Ecto neural progenitor cell (in vitro differentiated cells): Measurements from ENCODE around the gene NPHP4.

Source experiments
- DNase-seq: peaks from one replicate; pipeline ENCODE4 v3.0.0-alpha.2; 2018; ENCODE audit warnings: low spot score

Gene NPHP4

GRCh38 chr1:5891736-5892135 lies 100.5 kb downstream of the NPHP4 start:
- DNase-seq: no peak

GRCh38 chr1:5891137-5891536 lies 101.1 kb downstream of the NPHP4 start:
- no peak for DNase-seq

GRCh38 chr1:5890346-5891106 lies 101.7 kb downstream of the NPHP4 start:
- DNase-seq: no peak

- DNase-seq: no peak
Observed at GRCh38 chr1:5889901-5890300, 102.3 kb downstream of the NPHP4 start.

DNA sequence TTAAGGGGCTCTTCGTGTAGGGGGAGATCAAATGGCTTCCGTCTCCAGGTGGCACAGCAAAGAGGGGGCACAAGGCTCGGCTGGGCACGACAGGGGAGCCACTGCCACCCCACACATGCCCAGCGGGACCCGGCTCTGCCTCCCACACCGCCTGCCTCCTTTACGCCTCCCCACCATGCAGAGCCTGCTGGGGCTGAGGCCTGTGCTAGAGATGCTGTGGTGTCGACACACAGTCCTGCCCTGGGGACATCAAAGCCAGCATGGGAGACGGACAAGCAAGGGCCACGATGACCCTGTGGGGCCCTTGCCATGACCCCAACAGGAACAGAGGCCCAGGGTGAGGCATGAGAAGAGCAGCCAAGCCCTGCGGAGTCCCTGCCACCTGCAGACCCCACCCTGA lies 102.8 kb downstream of the NPHP4 start:
- no peak for DNase-seq

GRCh38 chr1:5888606-5889211 lies 103.5 kb downstream of the NPHP4 start:
- DNase-seq: no peak

DNA sequence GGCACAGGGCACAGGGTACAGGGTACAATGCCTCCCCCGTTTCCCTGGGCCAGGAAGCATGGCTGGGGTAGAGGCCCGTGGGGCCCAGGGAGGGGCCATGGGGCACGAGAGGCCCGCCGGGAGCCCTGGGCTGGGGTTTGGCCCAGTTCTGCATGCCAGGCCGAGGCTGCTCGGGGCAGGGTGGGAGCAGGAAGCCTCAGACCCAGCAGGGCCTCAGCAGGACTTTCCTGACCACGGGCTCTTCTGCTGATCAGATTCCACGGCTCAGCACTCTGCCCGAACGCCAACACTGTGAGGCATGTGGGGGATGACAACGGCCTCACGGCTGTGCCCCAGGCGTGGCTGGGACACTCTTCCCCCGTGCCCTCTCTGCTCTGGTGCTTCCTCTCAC lies 104.3 kb downstream of the NPHP4 start:
- DNase-seq: no peak

GRCh38 chr1:5887349-5887970 lies 104.8 kb downstream of the NPHP4 start:
- no peak for DNase-seq

DNA sequence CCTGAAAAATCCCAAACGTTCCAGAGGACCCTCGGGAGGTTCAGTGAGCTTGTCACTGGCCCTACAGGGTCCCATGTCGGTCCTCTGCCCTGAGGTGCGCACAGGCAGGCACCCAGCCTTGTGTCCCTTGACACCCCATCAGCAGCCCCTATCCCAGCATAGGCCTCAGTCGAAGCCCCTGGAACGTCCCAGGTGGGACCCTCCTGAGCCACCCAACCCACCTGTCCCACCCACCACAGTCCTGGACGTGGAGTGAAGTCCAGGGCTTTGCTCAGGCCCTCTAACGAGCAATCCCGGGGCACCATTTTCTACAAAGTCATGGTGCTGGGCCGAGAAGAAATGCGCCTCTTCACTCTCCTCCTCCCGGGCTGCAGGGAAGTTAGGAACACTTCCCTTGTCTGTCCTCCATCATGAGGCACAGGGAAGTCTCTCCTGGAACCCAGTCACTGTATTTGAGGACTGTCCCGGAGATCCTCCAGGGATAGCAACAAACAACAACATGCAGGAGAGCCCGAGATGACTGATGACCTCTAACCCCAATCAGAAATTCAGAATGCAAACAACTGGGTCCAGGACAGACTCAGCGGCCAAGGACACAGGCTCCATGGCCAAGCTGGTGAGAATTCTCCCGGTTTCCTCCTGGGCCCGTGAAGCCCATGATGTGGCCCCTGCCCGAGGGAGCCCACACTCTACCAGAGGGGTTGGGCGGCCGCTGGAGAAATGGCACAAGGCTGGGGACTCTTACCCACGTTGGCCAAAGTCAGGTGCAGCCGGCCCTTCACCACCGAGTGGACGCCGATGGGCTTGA lies 105.5 kb downstream of the NPHP4 start:
- no peak for DNase-seq

- DNase-seq: no peak
Observed at GRCh38 chr1:5886140-5886483, 106.1 kb downstream of the NPHP4 start.

GRCh38 chr1:5885471-5886139 lies 106.6 kb downstream of the NPHP4 start:
- DNase-seq: no peak

DNA sequence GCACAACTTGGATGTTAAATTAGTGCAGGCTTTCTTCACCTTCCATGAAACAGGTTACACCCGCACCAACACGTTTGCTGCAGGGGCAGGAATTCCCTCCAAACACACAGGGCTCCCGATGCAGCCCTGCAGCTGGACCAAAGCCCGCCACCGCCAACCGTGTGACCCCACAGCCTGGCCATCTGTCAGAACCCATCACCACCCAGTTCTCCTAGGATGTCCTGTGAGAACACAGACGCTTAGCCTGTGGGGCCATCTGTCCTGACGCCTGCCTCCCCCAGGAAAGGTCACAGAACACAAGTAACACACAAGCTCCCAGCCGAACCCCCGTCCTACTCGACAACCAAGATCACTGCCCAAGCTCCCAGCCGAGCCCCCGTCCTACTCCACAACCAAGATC lies 108.1 kb downstream of the NPHP4 start:
- no peak for DNase-seq

- DNase-seq: no peak
Observed at GRCh38 chr1:5883129-5884048, 108.8 kb downstream of the NPHP4 start.

DNA sequence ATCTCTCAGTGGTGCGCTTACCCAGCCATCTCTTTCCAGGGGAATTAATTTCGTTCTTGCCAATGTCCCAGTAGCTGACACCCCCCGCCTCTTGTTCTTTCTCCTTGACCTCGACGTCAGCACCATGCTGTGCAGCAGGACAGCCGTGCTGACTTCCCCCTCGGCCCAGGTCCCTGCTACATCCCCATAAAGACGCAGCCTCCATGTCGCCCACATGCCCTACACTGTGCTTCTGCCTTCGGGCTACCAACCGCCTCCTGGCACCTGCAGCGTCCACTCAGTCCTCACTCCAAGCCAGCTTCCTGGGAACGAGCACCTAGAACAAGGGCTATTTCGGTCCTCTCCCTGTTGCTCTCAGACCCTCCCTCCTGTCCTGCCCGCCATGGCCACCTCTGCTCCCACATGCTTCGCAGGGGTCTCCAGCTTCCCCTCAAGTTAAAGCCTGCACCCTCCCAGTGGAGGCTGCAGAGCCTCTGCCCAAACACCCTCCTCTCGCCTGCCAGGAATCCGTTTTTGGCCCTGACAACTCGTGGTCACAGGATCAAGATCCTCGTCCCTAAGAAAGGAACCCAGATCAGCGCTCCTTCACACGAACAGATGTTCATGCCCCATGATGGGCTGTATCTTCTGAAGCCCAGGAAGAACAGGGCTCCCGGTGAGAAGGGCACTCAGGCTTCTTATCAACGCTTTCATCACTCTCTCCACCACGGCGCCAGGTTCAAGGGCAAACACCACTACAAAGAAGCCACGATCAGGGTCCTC lies 109.7 kb downstream of the NPHP4 start:
- no peak for DNase-seq

- DNase-seq: no peak
Observed at GRCh38 chr1:5881526-5882222, 110.6 kb downstream of the NPHP4 start.

DNA sequence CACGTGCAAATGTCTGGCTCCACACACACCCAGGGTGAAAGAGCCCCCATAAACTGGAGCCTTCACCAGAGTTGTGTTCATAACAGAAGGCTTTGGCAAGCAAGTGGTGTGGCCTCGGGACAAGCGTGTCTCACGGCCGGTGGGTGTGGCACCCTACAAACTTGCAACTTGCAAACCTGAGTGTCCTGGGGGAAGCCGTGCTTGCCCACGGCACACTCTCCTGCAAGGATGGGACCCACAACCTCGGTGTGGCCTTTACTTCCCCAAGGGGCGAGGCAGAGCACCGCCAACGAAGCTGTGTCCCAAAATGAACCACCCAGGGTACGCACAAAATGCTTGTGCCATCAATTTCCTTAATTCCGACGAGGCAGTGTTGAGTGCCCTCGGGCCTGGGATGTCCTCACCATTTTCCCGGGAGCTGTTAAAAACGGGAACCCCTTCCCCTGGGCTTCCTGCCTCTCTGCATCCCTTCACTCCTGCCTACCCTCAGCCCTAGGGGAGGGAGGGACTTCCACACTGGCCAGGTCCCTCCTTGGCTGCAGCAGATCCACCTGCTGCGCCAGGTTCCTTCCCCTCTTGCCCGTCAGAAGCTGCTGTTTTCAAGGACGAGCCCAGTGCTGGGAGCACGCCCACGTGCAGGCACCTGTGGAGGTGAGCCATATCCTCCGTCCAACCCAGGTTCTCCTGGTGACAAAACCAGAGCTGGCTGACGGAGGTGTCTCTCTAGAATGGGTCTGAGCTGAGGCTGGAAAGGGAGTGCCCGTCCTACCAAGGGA lies 111.4 kb downstream of the NPHP4 start:
- DNase-seq: no peak

DNA sequence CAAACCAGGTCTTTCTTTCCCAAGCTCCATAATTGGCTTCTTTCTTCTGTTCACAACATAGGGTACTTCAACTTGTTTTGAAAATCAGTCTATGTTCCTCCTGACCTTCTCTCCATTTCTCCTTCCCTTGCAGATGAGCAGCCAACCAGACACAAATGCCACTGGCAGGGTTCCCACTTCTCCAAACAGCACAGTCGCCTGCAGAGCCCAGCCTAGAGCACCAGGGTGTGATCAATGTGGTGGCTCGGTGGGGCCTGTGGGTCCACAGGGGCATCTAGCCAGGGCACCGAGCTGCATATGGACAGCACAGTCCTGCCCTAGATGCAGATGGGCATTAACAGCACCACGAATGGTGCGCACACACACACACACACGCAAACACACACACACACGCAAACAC lies 112.8 kb downstream of the NPHP4 start:
- DNase-seq: no peak

DNA sequence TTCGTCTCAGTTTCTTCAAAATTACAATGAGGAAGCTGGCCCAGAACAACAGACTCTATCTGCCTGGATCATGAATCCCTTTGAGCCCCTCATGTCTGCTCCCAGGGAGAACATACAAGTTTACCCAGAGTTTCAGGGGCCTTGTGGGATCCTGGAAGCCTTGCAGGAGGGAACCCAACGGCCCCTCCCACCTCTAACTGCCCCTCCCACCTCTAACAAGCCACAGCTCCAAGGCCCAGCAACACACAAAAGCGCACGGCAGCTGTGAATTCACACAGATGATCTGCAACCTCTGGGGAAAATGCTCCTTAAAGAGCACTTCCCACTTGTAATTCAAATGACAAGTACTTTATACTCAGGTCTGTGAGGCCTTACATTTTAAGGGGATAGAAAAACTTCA lies 113.3 kb downstream of the NPHP4 start:
- no peak for DNase-seq
